HG03469 (cell line): ENCODE measurements around the gene SYNPR.

Experiments used
- ATAC-seq: cut with Tn5 transposase; IDR thresholded peaks from one replicate; pipeline ENCODE4 v1.9.1; 2021; ENCODE audit warnings: mild to moderate bottlenecking, moderate library complexity, moderate number of reproducible peaks; ENCODE audit not compliant: unreplicated experiment

The SYNPR gene

GRCh38 chr3:63303238-63303637, 25.1 kb downstream of the SYNPR start:
- no peak for ATAC-seq

GRCh38 chr3:63304421-63304820, 26.3 kb downstream of the SYNPR start:
- ATAC-seq: no peak

GRCh38 chr3:63308072-63308471, 30.0 kb downstream of the SYNPR start:
- ATAC-seq: no peak

- no peak for ATAC-seq
Measured at GRCh38 chr3:63309768-63310167, 31.7 kb downstream of the SYNPR start.

GRCh38 chr3:63323766-63324165, 45.7 kb downstream of the SYNPR start:
- ATAC-seq: no peak

- ATAC-seq: no peak
Measured at GRCh38 chr3:63324621-63325020, 46.5 kb downstream of the SYNPR start.

GRCh38 chr3:63325386-63325785, 47.3 kb downstream of the SYNPR start:
- no peak for ATAC-seq

- no peak for ATAC-seq
Measured at GRCh38 chr3:63328365-63328764, 50.3 kb downstream of the SYNPR start.

- no peak for ATAC-seq
Measured at GRCh38 chr3:63331520-63331919, 53.4 kb downstream of the SYNPR start.

- no peak for ATAC-seq
Measured at GRCh38 chr3:63333815-63334214, 55.7 kb downstream of the SYNPR start.

- ATAC-seq: no peak
Measured at GRCh38 chr3:63338351-63338750, 60.2 kb downstream of the SYNPR start.

GRCh38 chr3:63343674-63344073, 65.6 kb downstream of the SYNPR start:
- peak; percentile 52 for ATAC-seq

- no peak for ATAC-seq
Measured at GRCh38 chr3:63344661-63345060, 66.6 kb downstream of the SYNPR start.

GRCh38 chr3:63349583-63350573, 71.8 kb downstream of the SYNPR start:
- peak; percentile 78 for ATAC-seq

- ATAC-seq: no peak
Measured at GRCh38 chr3:63351159-63352007, 73.3 kb downstream of the SYNPR start.

GRCh38 chr3:63352008-63352279, 73.8 kb downstream of the SYNPR start:
- ATAC-seq: no peak

- ATAC-seq: no peak
Measured at GRCh38 chr3:63353383-63353782, 75.3 kb downstream of the SYNPR start.

- ATAC-seq: no peak
Measured at GRCh38 chr3:63354160-63354559, 76.1 kb downstream of the SYNPR start.

- ATAC-seq: no peak
Measured at GRCh38 chr3:63355809-63356208, 77.7 kb downstream of the SYNPR start.

- no peak for ATAC-seq
Measured at GRCh38 chr3:63364495-63364894, 86.4 kb downstream of the SYNPR start.

- no peak for ATAC-seq
Measured at GRCh38 chr3:63364910-63365309, 86.8 kb downstream of the SYNPR start.

- no peak for ATAC-seq
Measured at GRCh38 chr3:63365671-63366070, 87.6 kb downstream of the SYNPR start.
